ENCODE data around the gene COL25A1.

COL25A1 gene

DNA sequence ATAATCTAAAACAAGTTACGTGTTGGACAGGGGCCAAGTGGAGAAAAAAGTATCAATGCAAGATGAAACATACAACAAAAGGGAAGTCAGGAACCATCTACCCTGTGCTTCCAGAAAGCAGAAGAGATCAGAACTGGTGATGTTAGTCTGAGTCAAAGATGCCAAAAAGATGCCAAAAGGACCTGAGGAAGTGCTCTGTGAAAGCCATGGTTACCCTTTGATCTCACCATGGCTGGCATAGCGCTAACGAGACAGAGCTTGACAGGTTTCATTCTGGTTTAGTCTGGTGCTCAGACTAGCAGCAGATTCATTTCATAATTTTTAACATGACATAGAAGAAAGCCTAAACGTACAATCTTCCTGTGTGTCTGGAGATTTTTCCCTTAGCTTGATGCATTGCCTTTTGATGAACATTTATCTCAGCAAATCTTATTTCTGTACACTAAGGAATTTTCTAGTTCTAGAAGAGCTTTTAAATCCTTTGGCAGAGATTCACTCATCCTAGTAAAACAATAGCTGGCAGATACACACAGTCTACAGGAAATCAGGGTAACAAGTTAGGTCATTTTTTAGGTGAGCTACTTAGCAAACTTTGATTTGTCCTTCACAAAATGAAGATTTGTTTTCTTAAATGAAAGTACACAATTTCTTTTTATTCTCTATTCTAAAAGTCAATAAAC is 87.7 kb downstream of the COL25A1 start:
- DNase-seq (ENCODE audit: low spot score) = no peak

DNA sequence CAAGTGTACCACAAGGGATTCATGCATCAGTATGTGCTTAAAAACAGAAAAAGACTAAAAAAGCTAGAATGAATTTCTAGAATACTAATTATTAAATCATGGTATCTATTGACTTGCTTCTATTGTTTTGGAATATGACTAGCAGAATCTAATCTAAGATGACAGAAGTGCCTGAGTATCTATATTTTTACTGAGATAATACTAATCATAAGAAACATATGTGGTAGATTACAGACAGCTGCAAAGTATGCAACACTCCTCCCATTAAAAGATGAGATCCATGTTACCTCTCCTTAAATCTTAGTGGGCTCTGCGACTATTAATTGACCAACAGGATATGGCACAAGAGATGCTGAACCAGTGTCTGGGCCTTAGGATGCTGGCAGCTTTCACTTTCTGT is 89.4 kb downstream of the COL25A1 start:
- no peak for DNase-seq (ENCODE audit: low spot score)

DNA sequence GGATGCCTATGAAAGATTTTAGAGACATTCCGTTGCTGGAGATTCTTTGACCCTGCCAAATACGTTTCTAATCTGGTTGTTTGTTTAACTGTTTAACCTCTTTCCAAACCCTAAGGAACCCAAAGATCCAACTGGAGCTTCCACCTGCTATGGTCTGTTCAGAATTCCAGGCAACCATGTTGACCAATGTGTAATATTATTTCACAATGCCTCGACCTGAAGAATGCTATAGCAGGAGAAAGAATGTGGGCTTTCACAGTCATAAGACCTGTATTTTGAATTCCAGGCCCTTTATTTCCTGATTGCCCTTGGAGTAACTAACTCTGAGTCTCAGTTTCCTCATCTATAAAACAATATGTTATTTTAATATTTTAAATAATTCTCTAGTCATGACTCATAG is 90.8 kb downstream of the COL25A1 start:
- no peak for DNase-seq (ENCODE audit: low spot score)

DNA sequence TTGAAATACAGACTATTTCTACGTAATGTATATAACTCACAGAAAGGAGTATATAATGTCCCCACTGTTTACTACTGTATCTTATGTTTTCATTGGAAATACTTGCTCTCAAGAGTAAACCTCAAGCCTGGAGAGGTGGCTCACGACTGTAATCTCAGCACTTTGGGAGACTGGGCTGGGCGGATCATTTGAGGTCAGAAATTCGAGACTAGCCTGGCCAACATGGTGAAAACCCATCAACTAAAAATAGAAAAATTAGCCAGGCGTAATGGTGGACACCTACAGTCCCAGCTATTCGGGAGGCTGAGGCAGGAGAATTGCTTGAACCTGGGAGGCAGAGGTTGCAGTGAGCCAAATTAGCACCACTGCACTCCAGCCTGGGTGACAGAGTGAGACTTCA is 92.8 kb downstream of the COL25A1 start:
- no peak for DNase-seq (ENCODE audit: low spot score)

DNA sequence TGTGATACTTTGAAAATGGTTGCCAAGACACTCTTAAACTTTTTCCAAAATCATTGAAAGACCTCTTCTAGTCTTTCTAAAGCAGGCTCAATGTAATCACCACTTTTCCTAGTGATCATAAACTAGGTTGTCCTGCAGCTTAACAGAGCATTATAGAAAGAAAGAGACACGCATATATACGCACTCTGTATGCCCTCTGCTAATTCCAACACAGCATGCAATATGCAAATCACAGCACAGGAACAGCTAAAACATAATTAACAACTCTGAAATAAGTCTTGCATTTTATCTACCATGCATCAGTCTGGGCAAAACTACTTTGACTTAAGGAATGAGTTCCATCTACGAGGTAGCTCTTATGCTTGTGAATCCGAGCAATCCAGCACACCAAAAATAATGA is 94.6 kb downstream of the COL25A1 start:
- no peak for DNase-seq (ENCODE audit: low spot score)

DNA sequence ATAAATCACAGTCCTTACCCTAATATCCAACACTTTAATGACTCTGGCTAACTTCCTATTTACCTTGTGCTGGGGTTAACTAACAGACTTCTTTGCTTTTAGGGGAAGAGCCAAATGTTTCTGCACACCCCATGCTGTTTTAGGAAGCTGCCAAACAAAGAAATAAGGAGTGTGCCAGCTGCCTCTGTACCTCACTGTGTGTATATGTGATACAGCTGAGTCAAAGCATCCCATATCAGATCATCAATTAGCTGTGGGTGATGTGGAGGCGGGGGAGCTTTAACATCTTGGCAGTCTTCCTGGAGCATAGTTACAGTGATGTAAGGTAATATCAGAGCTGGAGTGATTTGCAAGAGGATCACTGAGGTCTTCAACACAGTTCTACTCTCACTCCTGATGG is 95.4 kb downstream of the COL25A1 start:
- no peak for DNase-seq (ENCODE audit: low spot score)

DNA sequence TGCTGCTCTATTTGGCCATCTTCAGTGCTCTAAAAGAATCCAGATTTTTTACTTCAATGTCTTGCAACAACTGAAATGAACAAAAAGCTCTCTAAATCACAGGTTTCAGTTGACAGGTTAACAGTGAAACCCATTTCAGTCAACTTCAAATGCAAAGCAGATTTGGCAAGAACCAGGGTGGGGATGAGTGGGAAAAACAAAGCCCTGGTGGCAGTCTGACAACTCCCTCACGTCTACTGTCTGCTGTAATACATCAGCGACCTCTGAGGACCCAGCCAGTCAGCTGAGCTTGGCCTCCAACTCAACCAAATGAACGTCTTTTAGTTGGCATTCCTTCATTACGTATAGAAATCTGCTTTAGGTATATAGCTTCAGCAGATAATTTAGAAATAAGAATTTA is 95.8 kb downstream of the COL25A1 start:
- DNase-seq (ENCODE audit: low spot score) = no peak

DNA sequence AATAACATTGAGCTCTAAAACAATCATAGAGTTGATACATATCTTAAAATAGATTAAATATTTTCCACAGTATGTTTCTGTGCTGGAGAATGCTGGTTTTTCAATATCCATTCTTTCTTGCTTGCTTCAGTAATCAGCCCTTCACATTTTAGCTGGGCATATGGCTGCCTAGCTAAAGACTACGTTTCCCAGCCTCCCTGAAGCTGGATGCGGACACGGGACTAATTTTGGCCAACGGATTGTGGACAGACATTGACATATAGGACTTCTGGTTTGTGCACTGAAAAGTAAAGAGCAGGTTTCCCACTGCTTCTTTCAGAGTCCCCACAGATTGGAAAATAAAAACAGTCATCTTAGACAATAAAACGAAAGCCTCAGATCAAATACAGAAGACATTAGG is 97.3 kb downstream of the COL25A1 start:
- no peak for DNase-seq (ENCODE audit: low spot score)

DNA sequence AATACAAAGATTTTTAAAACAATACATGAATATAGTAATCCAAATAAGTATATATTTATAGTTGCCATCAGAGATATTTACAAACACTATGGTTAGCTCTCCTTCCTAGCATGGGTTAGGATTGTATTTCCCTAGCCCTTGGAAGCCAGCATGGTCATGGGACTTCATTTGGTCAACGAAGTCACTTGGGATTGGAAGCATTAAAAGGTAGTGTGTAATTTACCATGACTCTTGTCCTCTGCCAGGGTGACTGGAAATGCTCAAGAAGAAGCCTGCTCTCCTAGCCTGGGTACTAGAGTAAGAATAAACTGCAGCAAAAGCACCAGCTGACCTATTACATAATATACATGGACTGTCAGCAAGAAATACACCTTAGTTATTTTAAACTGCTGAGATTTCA is 102.9 kb downstream of the COL25A1 start:
- no peak for DNase-seq (ENCODE audit: low spot score)

DNA sequence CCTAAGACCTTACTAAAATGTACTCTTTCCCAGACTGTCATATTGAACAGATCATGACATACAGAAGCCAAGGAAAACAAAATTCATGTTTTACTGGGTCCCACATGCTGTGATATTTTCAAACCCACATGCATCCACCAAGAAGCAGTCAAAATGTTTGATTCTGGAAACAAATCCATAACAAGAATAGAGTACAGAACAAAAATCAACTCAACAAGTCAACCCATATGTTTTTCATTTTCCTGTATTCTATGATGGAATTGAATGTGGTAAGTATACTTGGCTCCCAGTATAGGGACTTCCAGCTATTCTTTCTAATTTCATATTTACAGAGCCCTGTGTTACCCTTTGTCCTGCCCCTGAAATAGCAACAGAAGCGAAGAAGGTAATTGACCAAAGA is 106.8 kb downstream of the COL25A1 start:
- no peak for DNase-seq (ENCODE audit: low spot score)

DNA sequence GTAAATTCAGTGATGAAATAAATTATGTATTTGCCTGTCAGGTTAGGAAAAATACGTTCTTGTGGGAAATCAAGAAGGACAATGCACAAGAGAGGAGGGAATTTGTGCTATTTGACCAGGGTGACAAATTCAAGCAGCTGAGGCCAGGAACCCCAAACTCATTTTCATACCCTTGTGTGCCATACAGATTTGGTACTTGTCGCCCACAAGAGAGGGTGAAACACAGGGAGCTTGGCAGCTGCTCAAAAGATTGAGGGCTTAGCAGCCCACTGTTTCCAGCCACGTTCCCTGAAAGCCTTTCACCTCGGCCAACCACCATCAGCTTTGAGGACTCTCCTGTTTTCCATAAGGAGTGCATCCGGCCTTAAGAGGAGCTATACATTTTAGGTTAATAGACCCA is 111.2 kb downstream of the COL25A1 start:
- DNase-seq (ENCODE audit: low spot score) = no peak

DNA sequence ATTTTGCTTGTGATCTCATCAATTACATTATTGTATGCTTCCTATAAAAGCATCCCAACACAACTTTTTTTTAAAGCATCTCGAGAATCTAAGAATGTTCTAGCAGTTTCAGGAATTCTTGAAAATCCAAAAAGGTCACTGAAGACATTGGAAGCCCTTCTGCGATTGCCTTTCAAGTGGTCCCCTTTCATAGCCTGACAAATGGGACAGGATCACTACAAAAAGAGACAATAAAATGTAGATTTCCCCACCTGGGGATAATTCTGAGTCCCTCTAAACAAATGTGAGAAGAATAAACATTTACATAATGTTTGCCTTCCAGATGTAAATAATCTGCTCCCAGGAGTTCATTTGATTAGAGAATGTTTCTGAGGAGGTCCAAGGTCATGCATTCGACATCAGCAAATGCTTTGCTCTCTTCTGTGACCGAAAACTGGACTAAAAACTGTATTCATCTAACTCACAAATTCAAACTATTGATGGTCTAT is 116.0 kb downstream of the COL25A1 start:
- no peak for DNase-seq (ENCODE audit: low spot score)

DNA sequence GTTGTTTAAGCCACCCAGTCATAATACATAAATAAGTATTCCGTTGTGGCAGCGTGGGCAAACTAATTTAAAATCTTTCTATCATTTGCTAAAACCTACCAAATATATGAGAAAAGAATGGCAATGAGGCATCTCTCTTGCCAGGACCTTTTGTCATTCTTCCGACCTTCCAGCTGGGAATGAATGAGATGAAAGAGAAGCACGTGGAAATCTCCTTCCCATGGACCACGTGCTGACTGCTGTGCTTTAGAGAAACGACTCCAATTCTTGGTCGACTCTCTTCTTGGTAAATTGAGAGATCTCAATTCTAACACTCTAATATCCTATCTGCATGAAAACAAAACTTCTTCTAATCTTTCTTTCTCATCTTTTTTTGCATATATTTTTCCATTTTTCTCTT is 116.5 kb downstream of the COL25A1 start:
- DNase-seq (ENCODE audit: low spot score) = no peak

DNA sequence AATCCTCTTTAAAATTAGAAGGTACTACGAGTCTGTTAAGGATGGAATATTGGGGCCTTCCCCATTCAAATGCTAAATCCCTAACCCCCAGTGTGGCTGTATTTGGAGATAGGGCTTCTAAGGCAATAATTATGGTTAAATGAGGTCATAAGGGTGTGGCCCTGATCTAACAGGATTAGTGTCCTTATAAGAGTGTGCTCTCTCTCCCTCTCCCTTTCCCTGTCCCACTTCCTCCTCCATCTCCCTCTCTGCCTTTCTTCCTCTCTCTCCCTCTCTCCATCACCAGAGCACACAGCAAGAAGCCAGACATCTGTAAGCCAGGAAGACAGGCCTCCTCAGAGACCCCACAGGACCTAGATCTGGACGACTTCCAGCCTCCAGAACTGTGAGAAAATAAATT is 116.9 kb downstream of the COL25A1 start:
- DNase-seq (ENCODE audit: low spot score) = no peak

DNA sequence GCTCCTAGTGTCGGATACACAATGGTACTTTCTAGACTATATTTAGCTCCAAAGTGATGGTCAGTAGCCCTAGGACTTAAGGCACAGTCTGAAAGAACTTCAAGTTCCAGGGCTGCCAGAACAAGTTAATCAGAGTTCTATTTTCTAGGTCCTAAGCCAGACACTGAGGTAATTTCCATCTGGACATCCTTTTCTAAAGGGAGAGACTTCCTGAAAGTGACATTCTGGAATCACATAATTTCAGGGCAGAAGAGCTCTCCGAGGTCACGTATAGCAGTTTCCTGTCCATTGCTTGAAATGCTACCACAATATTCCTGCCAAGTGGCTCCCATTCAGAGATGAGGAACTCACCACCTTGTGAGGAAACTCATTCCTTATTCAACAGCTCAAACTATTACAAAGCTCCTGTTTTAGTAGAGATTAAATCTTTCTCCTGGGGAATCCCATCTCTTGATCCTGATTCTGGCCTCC is 117.9 kb downstream of the COL25A1 start:
- DNase-seq (ENCODE audit: low spot score) = peak; percentile 53

DNA sequence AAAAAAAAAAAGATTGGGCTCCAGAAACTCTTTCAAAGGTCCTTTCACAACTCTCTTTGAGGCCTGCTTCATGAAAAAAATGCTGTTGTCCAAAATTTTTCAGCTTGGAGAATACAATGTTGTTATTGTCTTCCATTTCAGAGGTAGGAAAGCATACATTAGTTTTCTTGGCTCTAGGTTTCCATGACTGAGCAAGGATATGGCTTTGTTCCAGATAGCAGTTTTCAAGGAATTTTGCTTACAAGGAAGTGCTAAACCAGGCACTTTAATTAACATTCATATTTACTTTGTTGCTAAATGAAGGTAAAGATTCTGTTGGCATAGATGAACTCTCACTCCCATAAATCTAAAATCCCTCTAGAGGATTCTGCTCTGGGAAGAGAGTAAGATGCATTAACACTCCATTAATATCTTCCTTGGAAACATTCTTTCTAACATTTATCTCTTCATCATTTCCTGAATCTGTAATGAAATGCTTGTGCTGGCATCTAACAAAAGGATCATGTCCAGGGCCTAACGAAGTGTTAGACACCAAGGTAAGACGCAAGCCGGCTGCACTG is 118.4 kb downstream of the COL25A1 start:
- peak; percentile 14 for DNase-seq (ENCODE audit: low spot score)

DNA sequence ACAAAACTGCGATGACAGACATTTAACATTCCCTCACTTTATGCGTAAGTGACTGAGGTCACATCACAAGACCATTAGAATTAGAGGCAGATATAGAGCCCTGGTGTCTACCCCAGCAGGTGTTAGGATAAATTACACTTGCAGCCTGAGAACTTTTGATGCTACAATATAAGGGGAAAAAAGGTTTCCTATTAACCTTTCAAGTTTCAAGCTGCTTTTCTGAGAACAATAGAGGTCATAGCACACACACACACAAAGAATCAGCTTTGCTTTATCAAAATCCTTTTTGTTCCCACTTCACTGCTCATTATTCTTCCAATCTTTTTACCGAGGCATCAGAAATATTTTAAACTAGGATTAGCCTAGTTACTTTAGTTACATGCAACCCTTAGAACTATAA is 119.8 kb downstream of the COL25A1 start:
- DNase-seq (ENCODE audit: low spot score) = no peak

DNA sequence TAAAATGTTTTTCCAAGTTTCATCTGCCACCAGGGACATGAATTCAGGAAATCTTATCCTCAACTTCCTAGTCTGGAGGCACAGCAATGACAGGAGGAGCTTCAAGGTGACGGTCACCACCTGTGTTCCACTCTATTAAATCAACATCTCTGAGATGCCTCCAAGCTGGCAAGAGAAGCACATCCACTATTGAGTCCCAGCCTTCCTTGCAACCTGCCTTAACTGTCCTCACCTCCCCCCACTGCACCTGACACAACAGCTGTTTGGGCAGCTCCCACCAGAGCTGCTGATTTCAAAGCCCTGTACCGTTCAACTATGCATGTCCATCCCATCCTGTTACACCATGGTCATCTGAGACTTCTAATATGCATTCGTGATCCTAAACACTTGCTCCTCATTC is 123.4 kb downstream of the COL25A1 start:
- DNase-seq (ENCODE audit: low spot score) = no peak

DNA sequence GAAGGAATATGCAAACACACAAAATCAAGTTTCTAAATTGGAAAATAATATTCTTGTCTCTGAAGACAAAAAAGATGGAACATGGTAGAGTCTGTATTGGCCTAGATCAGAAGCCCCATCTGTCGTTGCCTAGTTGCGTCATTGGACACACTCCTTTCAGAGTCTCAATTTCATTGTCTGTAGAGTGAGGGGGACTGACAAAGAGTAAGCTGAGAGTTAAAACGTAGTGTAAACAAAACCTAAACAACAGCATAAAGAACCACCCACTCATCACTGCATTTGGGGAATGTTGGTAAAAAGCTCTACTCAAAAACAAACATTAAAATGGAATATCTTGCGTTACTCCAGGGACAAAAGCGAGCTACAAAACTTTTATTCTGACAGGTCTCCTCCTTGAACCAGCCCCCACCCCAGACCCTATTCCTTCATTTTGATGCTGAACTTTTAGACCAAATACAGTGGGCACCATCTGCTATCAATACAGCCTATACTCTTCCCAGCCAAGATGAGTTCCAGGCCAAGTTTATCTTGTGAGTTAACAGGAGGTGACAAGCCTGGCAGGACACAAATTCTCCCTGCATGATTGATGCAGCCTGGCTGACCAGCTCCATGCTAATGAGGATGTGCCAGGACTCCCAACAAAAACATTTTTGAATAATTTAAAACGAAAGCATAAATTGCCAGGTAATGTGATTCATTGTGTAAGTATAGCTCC is 125.2 kb downstream of the COL25A1 start:
- DNase-seq (ENCODE audit: low spot score) = peak; percentile 77

DNA sequence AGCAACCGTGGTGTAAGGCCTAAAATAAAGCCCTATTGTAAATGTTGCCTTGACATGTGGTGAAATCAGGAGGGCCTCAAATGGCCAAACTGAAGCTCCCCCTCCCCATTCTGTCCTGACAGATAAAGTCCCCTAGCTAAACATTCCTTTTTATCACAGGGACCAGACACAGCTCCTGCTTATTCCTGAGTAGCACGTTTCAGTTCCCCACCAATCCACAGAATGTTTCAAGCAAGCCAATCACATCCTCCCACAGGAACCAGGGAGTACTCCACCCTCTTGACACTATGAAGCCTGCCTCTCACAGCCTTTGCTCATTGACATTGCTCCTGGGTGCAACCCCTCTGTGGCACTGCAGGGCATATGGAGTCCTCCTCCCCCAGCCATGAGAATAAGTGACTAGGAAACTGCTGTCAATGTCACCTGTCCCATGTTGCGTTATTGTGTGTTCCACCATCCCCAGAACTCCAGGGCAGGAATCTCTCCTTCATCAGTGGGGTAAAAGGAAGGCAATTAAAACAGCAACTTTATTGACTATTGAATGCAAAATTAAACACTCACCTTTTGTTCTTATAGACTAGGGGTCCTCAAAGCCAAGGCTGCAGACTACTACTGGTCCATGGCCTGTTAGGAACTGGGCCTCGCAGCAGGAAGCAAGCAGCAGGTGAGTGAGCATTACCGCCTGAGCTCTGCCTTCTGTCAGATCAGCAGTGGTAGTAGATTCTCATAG is 128.1 kb downstream of the COL25A1 start:
- no peak for DNase-seq (ENCODE audit: low spot score)

DNA sequence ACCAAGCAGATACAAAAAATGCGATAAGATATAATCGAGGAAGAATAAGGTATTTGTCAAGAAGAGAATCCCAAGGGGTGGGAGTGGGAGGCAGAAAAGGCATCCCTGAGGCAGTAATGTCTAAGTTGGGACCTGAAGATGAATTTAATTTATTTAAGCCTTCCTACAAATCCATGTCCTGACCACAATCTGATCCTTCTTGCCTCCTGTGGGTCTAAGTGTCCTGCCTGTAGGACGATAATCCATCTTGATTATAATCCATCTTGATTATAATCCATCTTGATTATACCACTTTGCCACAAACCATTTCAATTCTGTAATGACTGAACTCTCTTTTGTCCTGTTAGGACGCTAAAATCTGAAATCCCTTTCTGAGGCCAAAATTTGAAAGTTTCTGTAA is 130.2 kb downstream of the COL25A1 start:
- no peak for DNase-seq (ENCODE audit: low spot score)

DNA sequence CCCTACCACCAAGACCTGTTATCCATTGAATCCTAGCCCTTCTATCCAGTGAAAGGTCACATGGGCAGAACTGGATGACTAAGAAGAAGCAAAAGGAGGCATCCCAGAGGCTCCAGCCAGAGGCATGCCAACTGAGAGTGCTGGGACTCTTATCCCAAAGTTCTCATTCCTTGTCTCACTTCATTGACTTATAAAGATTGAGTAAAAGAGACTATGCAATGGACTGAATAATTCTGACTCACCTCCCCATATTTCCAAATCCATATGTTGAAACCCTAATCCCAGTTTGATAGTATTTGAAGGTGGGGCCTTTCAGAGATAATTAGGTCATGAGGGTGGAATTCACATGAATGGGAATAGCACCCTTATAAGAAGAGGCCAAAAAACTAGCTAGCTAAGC is 131.4 kb downstream of the COL25A1 start:
- no peak for DNase-seq (ENCODE audit: low spot score)

DNA sequence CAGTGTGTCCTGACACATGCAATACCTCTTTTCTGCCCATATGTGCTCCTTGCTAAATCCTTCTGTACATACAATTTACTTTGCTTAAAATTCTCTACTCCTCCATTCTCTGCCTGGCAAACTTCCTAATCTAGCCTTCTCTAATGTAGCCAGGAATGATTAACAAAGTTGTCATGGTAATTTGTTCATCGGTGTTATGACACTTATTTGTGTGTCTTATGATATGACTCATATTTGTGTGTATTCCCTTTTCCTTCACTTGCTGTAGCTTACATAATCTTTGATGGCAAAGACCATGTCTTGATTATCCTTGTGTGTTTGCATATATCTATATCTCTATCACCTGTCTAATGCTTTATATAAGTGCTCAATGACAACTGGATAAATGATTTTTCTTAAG is 133.3 kb downstream of the COL25A1 start:
- no peak for DNase-seq (ENCODE audit: low spot score)

All from cerebellar cortex (tissue), 1 donor.